ENCODE data around the gene NFIC. TPM values are rescaled to one million over a fixed set of nuclear protein-coding genes. Genes with fewer than 3 reads are reported as not detected.

The NFIC gene
- total RNA-seq, 4 donors from 2014 or later = 125 to 285 (median 155) TPM

GRCh38 chr19:3361384-3362216 is 4.8 kb upstream of the NFIC start:
- no peak for ATAC-seq
- TF ChIP-seq POLR2AphosphoS5 (IDR thresholded peaks at IDR 0.05) (no peak), POLR2A (IDR thresholded peaks at IDR 0.05) (no peak), EP300 (IDR thresholded peaks at IDR 0.05) (no peak)
- TF ChIP-seq, protein P1, sequence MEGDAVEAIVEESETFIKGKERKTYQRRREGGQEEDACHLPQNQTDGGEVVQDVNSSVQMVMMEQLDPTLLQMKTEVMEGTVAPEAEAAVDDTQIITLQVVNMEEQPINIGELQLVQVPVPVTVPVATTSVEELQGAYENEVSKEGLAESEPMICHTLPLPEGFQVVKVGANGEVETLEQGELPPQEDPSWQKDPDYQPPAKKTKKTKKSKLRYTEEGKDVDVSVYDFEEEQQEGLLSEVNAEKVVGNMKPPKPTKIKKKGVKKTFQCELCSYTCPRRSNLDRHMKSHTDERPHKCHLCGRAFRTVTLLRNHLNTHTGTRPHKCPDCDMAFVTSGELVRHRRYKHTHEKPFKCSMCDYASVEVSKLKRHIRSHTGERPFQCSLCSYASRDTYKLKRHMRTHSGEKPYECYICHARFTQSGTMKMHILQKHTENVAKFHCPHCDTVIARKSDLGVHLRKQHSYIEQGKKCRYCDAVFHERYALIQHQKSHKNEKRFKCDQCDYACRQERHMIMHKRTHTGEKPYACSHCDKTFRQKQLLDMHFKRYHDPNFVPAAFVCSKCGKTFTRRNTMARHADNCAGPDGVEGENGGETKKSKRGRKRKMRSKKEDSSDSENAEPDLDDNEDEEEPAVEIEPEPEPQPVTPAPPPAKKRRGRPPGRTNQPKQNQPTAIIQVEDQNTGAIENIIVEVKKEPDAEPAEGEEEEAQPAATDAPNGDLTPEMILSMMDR (IDR thresholded peaks at IDR 0.05) = no peak
- Histone ChIP-seq H3K4me1 (peaks cover 0 to 71% (median 26%) of the 10 kb centered on the region in 3 donors), H3K27me3 (no peaks in the 10 kb centered on the region), H3K27ac (peak overlapping the region; percentile 90 to 100 (median 100)), H3K36me3 (no peaks in the 10 kb centered on the region), H3K4me3 (peak overlapping the region; percentile 63 to 99), H3K9me3 (no peaks in the 10 kb centered on the region)
- WGBS, 2 donors (ENCODE audit: low coverage in 1 of 2) = 11 to 14% methylated on average over 6 to 12 of the region's 27 CpGs

DNA sequence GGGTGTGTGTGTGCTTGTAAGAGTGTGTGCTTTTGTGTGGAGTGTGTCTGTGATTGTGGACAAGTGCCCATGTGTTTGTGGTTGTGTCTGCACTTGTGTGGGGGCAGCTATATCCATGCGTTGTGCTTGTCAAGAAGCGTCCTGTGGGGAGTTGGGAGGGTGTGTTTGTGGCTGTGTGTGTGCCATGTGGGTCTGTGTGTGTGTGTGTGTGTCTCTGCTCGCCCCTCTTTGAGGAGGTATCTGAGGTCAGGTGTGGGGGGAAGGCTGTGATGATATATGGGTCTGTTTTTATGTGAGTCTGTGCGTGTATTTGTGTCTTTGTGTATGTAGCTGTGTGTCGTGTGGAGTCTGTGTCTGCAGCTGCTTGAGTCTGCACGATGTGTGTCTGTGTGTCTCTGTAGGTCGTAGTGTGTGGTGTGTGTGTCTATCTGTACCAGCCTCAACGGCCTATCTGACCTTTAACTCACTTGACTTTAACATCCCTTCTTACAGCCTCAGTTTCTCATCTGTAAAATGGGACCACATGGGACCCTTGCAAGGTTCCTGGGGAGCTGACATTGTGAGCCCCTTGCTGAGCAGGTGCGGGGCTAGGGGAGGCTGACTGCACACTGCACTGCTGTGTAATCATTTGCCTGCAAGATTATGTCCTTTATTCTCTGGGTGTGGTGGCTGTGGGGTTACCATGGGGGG is 4.0 kb upstream of the NFIC start:
- Histone ChIP-seq H3K4me1 (peaks cover 0 to 64% (median 26%) of the 10 kb centered on the region in 3 donors), H3K9me3 (no peaks in the 10 kb centered on the region), H3K27me3 (no peaks in the 10 kb centered on the region), H3K4me3 (peak overlapping the region in 1 of 2 donors; percentile 99), H3K36me3 (no peaks in the 10 kb centered on the region), H3K27ac (peak overlapping the region; percentile 90 to 100 (median 100))
- WGBS, 2 donors (ENCODE audit: low coverage in 1 of 2) = 14 to 72% methylated on average over 6 to 8 of the region's 9 CpGs
- TF ChIP-seq POLR2AphosphoS5 (IDR thresholded peaks at IDR 0.05) = no peak
- TF ChIP-seq, protein P1 (IDR thresholded peaks at IDR 0.05) = no peak
- TF ChIP-seq EP300 (IDR thresholded peaks at IDR 0.05) = no peak
- no peak for TF ChIP-seq POLR2A (IDR thresholded peaks at IDR 0.05)
- ATAC-seq = no peak

GRCh38 chr19:3363841-3364500 is 2.4 kb upstream of the NFIC start:
- no peak for ATAC-seq
- Histone ChIP-seq H3K4me1 (peaks cover 0 to 62% (median 13%) of the 10 kb centered on the region in 3 donors), H3K9me3 (no peaks in the 10 kb centered on the region), H3K36me3 (no peaks in the 10 kb centered on the region), H3K4me3 (no peak overlapping the region), H3K27ac (peak overlapping the region; percentile 98 to 100 (median 100)), H3K27me3 (no peaks in the 10 kb centered on the region)
- 53 to 54% methylated on average over 5 to 11 of the region's 16 CpGs for WGBS, 2 donors (ENCODE audit: low coverage in 1 of 2)
- TF ChIP-seq, protein P1 (IDR thresholded peaks at IDR 0.05) = no peak
- TF ChIP-seq EP300 (IDR thresholded peaks at IDR 0.05) (no peak), POLR2A (IDR thresholded peaks at IDR 0.05) (no peak)

- H3K9me3 ChIP-seq = no peaks in the 10 kb centered on the region
- H3K27ac ChIP-seq = peak overlapping the region; percentile 98 to 100 (median 100)
- peaks cover 0 to 63% (median 13%) of the 10 kb centered on the region in 3 donors for H3K4me1 ChIP-seq
- 47 to 50% methylated on average over 3 to 4 of the region's 4 CpGs for WGBS, 2 donors (ENCODE audit: low coverage in 1 of 2)
- no peak for ATAC-seq
- no peaks in the 10 kb centered on the region for H3K27me3 ChIP-seq
- TF ChIP-seq POLR2AphosphoS5 (IDR thresholded peaks at IDR 0.05) (no peak), EP300 (IDR thresholded peaks at IDR 0.05) (no peak), POLR2A (IDR thresholded peaks at IDR 0.05) (no peak)
- TF ChIP-seq, protein P1 (IDR thresholded peaks at IDR 0.05) = no peak
- H3K36me3 ChIP-seq = no peaks in the 10 kb centered on the region
- no peak overlapping the region for H3K4me3 ChIP-seq
Measured at GRCh38 chr19:3364501-3364858, 1.9 kb upstream of the NFIC start.

Data from gastroesophageal sphincter (tissue), 4 donors.